OCI-LY3 (cell line): ENCODE results near the gene PRKACB.

Experiments used
- CTCF ChIP-seq: fragments of 200-600, 300-600 bp; sonication (generic); IDR thresholded peaks from 2 replicates; pipeline ENCODE4 v1.5.1; 2014; ENCODE audit warnings: antibody characterized with exemption, low read length, low read depth
- EZH2phosphoT487 ChIP-seq: fragments of 200-600 bp; shearing (Covaris generic); IDR thresholded peaks from 2 replicates; pipeline ENCODE4 v1.6.1; 2018; ENCODE audit warnings: antibody characterized with exemption, mixed run types, low read depth

GRCh38 chr1:84269306-84269705, 125.2 kb downstream of the PRKACB start:
- no peak for TF ChIP-seq CTCF
- TF ChIP-seq EZH2phosphoT487, result no peak
